HG03095 (cell line): ENCODE data around the gene SCYGR7.
"Not testable (repeated sequence)": the region's sequence is repeated elsewhere in the genome, so short reads cannot be mapped to it uniquely, and the experiment has no call there.

Source experiments
- ATAC-seq: cut with Tn5 transposase; IDR thresholded peaks from one replicate; pipeline ENCODE4 v1.9.1; 2021; ENCODE audit warnings: moderate library complexity; ENCODE audit not compliant: unreplicated experiment

The SCYGR7 gene, protein sequence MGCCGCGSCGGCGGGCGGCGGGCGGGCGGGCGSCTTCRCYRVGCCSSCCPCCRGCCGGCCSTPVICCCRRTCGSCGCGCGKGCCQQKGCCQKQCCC

DNA sequence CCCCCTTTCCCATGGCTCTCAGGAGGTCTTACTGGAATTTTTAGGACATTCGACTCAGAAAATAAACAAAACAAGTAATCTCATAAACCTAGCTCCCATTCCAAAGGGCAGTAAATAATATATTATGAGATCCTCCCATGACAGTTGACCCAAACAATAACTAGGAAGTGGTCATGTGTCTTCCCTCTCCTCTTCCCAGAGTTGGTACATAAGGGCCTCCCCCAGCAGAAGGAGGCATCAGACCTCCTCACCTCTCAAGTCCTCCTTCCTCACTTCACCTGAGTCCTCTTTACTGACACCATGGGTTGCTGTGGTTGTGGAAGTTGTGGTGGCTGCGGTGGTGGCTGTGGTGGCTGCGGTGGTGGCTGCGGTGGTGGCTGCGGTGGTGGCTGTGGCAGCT lies at the start of gene SCYGR7:
Gene SCYGR7, plus strand, starts transcription at position 301 of the 400 bp plus-strand sequence. Its CDS starts 0 bp downstream, at position 301.
- no peak for ATAC-seq

DNA sequence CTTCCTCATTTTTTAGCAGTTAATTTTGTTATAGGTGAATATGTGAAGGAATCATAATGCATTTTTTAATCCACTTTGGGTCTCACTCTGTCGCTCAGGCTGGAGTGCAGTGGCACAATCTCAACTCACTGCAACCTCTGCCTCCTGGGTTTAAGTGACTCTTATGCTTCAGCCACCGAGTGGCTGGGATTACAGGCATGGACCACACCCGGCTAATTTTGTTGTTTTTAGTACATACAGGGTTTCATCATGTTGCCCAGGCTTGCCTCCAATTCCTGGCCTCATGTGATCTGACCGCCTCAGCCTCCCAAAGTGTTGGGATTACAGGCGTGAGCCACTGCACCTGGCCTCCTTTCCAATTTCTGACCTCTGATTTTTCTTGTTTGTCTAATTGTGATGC lies 43.9 kb upstream of the SCYGR7 start:
- no peak for ATAC-seq

DNA sequence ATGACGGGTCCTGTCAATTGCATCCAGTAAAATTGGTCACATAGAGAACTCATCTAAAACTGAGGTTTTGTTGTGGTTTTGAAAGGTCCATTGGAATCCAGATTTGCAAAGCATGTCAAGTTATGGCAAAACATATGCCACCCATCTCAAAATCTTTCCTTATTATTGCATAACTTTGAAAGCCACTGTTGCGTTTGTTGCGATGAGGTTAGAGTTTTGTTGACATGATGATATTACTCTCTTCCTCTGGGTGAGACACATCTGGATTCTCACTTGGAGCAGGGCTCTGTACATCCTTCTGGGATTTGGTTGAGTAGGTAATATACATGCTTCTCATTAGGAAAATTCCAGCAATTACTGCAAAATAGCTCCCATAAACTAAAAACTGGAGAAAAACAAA lies 40.9 kb upstream of the SCYGR7 start:
- no peak for ATAC-seq

DNA sequence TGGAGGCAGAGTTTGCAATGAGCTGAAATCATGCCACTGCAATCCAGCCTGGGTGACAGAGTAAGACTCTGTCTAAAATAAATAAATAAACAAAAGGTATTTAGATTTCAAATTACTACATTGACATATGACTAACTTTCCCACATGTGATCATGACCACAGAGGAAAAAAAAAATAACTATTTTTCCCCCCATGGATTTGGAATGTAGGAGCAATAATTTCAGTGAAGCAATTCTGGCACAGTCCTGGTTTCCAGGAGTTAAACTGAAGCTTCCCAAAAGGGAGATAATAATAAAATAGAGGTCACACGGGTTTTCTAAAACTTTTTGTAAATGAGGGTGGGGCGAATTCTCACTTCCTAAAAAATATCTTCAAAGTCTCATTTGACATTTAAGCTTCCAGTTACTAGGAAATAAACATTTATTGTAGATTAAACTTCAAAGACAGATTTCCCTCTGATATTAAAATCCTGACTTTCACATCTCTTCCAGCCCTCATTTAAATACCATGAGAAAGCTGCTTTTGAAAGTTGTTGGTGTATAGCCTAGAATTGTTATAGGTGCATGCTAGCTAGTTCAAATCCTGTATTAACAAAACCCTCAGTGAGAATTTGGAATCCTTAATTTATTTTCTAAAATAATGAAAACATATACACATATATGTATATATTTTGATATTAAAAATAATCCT lies 31.0 kb upstream of the SCYGR7 start:
- ATAC-seq, result no peak

DNA sequence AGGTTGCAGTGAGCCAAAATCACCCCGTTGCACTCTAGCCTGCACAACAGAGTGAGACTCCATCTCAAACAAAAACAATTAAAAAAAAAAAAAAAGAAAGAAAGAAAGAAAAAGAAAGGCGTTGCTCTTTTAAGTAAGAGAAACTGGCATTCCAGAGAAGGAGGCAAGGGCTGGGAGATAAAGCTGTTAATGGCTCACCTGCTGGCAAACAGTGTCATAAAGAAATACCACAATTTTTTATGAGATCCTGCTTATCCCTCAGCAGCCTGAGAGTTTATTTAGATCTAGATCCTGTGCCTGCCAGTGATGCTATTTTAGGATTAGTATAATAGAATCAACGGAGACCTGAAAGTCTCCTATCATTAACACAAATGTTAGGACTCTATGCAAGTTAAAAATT lies 26.6 kb upstream of the SCYGR7 start:
- no peak for ATAC-seq

DNA sequence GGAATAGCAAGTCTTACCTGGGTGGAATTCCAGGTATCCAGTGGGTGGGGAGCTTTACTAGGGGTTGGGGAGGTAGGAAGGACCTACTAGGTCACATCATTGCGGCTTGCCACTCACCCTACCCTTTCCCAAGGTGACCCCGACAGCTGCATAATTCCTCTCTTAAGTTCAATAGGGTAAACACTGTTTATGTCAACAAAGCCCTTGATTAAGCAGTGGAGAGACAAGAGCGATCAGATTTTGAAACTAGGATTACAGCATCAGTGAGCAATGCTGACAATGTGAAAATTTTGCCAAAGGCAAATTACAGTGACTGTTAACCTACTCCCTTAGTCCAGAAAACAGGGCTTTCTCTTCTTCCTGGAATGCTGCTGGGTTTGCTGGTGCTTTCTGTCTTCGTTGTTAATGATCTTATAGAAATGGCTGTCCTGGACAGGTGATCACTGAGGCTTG lies 24.8 kb upstream of the SCYGR7 start:
- no peak for ATAC-seq

DNA sequence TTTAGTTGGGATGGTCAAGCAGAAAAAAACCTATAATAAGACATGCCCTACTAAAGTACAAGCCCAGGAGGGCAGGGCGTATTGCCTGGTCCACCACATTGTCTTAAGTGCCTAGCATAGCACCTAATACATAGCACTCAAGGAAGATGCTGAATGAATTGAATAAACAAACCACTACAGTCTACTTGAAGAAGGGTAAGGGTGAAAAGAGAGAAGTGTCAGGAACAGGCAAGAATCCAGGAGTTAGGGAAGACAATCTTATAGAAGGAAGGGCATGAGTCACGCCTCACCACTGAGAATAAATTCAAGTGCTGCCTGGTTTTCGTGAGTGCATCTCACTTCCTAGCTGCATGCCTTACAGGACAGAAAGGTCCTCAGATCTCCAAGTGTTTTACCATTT lies 24.2 kb upstream of the SCYGR7 start:
- ATAC-seq, result no peak

DNA sequence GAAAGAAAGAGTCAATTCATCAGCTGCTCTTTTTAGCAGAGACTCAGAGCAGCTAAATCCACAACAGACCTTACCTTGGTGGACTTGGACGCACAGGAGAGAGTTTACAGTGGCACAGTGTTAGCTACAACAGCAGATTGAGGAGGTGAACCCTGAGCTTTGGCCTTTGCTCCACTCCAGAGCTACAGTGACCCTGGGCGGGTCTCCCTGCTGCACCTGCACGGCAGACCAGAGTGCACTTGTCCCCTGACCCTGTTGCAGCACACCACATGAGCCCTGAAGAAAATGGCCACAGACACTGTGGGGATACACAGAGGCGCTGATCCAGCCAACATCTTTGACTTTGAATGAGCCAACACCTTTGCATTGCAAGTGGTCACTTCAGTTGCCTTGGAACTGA lies 21.3 kb upstream of the SCYGR7 start:
- ATAC-seq, result no peak

DNA sequence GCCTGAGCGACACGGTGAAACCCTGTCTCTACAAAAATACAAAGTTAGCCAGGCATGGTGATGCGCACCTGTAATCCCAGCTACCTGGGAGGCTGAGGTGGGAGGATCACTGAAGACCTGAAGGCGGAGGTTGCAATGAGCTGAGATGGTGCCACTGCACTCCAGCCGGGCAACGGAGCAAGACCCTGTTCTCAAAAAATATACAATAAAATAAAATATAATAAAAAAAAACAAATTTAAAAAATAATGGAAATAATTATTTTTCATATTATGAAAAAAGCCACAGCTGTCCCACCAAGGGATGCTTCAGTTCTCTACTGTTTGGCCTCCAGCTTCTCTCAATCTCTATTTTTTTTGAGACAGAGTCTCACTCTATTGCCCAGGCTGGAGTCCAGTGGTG lies 20.7 kb upstream of the SCYGR7 start:
- no peak for ATAC-seq

DNA sequence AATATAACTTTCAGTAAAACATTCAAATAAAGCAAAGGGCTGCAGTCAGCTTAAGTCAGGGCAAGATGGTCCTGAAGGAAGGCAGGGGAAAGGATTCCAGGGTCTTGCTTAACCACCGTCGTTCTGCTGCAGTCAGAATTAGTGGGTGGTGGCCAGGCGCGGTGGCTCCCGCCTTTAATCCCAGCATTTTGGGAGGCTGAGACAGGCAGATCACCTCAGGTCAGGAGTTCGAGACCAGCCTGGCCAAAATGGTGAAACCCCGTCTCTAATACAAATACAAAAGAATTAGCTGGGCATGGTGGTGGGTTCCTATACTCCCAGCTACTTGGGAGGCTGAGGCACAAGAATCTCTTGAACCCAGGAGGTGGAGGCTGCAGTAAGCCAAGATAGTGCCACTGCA lies 17.1 kb upstream of the SCYGR7 start:
- ATAC-seq, result no peak

DNA sequence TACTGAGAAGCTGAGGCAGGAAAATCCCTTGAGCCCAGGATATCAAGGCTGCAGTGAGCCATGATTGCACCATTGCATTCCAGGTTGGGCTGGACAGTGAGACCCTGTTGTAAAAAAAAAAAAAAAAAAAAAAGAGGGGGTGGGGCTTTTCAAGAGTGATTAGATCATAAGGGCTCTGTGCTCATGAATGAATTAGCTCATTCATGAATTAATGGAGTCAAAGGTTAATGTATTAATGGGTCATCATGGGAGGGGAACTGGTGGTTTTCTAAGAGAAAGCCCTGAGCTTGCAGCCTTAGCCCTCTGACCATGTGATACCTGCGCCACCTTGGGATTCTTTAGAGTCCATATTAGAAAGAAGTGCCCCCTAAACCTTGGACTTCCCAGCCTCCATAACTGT lies 14.8 kb upstream of the SCYGR7 start:
- no peak for ATAC-seq

DNA sequence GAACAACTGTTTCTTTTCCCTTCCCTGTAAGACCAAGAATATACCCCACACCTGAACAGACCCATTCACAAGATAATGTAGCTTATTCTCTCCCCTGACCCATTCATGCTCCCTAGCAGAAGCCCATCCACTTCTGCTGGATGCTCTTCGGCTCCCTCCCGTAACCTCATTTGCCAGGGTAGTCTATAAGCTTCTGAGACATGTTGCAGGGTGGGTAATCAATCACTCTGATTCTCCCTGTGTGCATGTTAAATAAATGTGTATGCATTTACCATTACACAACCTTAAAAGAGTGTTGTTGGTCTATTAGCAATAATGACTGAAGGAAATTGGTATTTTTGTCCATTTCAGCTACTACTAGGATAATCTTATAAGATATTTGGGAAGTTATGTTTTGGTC lies 11.6 kb upstream of the SCYGR7 start:
- no peak for ATAC-seq

DNA sequence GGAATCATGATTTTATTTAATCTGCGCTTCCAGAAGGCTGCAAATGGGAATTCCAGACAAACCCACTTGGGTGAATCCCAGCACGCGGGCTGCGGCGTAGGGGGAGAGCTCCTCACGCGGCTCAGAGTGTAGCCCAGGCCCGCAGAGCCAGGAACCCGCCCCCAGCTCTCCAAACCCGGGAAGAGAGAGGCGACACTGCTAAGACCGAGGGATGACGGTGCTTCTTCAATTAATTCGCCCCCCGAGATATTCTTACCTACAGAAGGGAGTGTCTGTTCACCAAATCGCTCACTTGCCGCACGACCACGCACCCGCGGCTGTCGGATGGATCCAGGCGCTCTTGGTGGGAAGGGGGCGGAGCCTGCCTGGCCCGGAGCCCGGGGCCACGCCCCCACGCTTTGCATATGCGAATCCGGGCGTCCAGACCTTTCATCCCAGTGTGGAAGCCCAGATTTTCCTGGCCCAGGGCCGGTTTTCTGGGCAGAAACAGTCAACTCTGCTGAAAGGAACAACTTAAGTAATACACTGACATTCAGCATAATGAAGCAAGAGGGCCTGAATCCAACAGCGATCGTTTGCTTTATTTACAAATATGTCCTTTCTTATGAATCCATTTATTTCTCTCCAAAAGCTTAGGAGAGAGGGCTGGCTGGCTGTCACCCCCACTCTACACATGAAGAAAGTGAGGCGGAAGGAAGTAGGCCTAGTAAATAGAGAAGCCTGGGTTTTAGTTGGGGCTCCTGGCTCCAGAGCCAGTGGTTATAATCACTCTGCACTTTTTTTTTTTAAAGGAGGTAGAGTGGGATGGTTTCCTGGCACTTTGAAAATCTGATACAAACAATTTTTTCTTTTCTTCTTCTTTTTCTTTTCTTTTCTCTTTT lies 10.2 kb upstream of the SCYGR7 start, which contains the start of gene SLC19A3:
Gene SLC19A3, minus strand, starts transcription at position 342 of the 881 bp plus-strand sequence. CDS start 15,710 bp downstream, outside the sequence.
- ATAC-seq, result no peak

DNA sequence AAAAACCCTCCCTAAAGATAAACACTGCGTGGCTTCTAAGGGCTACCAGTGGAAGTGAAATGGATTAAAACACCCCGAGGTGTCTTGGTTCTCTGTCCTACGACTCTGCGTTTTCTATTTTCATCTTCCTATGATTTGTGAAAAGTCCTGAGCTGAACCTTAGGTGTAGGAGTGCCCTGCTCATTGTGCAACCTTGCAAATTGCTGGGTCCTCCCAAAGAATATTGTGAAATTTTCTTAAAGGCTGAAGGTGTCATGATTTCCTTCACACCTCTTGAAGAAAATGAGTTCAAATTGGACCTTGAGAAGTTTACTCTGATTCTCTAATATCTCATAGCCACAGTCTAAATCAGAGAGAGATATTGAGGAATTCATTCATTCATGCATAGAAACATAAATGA lies 8.5 kb upstream of the SCYGR7 start:
- no peak for ATAC-seq

DNA sequence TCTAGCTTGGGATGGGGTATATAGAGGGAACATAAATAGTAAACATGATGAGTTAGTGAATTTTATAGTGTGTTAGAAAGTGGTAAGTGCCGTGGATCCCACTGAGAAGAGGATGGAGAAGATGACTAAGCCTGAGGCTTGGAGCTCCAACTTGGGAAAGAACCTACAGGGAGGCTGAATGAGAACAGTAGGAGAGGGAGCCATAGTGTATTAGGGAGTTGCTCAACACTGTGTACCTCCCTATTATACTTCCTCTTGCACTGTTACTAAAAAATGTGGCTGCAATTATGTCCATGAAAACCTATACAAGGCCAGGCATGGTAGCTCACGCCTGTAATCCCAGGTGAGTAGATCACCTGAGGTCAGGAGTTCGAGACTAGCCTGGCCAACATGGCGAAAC lies 7.5 kb upstream of the SCYGR7 start:
- ATAC-seq, result no peak

DNA sequence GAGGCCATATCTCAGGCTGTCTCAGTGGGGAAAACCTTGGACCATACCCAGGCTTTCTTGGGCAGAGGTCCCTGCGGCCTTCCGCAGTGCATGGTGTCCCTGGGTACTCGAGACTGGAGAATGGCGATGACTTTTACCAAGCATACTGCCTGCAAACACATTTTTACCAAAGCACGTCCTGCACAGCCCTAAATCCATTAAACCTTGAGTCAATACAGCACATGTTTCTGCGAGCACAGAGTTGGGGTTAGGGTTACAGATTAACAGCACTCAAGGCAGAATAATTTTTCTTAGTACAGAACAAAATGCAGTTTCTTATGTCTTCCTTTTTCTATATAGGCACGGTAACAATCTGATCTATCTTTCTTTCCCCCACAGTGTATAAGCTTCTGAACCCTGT lies 5.3 kb upstream of the SCYGR7 start:
- not testable (repeated sequence) for ATAC-seq

DNA sequence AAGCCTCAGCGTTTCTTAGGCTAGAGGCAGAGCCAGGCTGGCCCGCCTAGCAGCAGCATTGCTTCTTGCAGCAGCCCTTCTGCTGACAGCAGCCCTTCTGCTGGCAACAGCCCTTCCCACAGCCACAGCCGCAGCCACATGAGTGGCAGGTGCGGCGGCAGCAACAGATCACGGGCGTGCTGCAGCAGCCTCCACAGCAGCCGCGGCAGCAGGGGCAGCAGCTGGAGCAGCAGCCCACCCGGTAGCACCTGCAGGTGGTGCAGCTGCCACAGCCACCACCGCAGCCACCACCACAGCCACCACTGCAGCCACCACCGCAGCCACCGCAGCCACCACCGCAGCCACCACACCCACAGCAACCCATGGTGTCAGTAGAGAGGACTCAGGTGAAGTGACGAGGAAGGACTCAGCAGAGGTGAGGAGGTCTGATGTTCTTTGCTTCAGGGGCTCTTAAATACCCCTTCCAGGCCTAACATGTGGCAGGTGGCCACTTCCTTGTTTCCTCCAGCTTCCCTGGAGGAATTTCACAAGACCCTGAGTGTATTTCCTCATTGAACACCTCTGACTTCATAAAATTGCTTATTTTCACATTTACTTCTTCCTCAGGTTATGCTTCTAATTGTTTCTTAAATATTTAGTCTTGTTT lies 3.6 kb upstream of the SCYGR7 start, which contains the start of gene SCYGR6:
Gene SCYGR6, minus strand, starts transcription at position 364 of the 646 bp plus-strand sequence. Its CDS starts 0 bp downstream, at position 364.
- ATAC-seq, result no peak

DNA sequence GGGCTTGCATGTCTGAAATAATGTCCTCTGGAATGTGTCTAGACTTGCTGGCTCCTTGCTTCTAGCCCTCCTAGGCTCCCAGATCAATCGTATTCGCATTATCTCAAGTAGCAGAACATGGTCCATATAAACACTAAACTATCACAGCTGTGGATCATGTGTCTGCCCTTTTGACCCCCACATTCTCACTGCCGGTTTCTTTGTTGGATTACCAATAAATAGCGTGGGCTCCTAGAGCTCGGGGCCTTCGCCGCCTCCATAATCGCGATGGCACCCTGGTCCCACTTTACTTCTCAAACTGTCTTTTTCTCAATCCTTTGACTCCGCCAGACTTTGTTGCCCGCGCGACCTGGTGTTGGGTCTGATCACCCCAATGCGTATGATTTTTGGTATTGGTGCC lies 11.2 kb downstream of the SCYGR7 start:
- no peak for ATAC-seq

DNA sequence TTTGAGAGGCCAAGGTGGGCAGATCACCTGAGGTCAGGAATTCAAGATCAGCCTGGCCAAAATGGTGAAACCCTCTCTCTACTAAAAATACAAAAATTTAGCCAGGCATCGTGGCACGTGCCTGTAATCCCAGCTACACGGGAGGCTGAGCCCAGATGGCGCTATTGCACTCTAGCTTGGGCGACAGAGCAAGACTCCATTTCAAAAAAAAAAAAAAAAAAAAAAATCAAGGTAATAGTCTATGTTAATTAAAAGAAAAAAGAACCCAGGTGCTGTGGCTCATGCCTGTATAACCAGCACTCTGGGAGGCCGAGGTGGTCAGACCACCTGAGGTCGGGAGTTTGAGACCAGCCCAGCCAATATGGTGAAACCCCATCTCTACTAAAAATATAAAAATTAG lies 12.6 kb downstream of the SCYGR7 start:
- not testable (repeated sequence) for ATAC-seq

DNA sequence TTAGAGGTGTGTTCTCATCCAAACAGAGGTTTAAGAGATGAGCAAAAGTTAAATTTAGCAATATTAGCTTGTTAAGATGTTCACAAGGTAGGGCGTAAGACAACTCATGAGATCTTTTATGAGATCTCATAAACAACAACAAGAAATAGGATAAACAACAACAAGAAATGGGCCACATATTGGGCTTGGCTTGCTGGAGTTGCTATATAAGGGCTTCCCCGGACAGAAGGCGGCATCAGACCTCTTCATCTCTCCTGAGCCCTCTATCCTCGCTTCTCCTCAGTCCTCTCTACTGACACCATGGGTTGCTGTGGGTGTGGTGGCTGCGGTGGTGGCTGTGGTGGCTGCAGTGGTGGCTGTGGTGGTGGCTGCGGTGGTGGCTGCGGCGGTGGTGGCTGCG lies 17.5 kb downstream of the SCYGR7 start, which contains the start of gene SCYGR8:
Gene SCYGR8, plus strand, starts transcription at position 301 of the 400 bp plus-strand sequence. Its CDS starts 0 bp downstream, at position 301.
- no peak for ATAC-seq

DNA sequence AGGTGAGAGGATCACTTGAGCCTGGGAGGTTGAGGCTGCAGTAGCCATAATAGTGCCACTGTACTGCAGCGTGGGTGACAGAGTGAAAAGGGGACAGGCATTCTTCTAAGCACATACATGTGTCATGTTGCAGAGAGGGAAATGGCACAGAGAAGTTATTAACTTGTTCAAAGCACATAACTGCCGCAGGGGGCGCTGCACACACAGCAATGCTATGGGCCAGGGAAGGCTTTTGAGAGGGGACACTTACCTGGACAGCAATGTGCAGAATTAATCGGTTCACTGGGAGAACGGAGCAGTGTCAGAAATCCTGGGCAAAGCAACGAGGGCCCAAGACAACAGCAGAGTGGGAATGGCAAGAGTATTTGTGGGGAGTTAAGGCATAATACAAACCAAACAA lies 19.9 kb downstream of the SCYGR7 start:
- ATAC-seq, result no peak
